ENCODE results near the gene MIS12.

GRCh38 chr17:5464717-5465507, 21.5 kb upstream of the MIS12 start:
- no peak for TF ChIP-seq RELA (CRISPR knock-in tag; IDR thresholded peaks at IDR 0.05; ENCODE audit: borderline replicate concordance)
- TF ChIP-seq TEAD4 (CRISPR knock-in tag; IDR thresholded peaks at IDR 0.05): no peak
